NCI-H1048 (cell line): Measurements from ENCODE around the gene MT1G.

Experiments used
- DNase-seq: peaks from one replicate; lab custom pipeline; 2025; lab: John Stamatoyannopoulos, UW

The MT1G gene

GRCh38 chr16:56617212-56618085 is 50.4 kb downstream of the MT1G start:
- no peak for DNase-seq
